ENCODE results near the gene MTCH1. TPM values are rescaled to one million over a fixed set of nuclear protein-coding genes. Genes with fewer than 3 reads are reported as not detected.

Gene MTCH1
- polyA plus RNA-seq, 2 of the 4 experiments (the other 2 are of a cell fraction) = 65.4 to 112 TPM

DNA sequence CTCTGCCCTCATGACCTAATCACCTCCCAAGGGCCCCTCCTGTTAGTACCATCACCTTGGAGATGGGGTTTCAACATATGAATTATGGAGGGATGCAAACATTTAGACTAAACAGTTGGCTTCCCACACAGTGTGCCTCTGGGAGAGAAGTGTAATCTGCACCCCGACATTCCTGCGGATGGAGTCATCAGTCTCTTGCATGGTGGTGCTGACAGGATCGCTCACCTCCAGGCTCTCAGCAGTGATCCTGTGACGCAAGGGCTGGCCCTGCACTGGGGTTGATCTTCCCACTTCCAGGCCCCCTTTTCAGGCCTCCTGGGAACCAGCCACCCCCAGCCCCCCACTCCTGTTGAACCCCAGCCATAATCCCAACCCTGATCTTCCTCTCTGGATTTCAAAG, 47.5 kb downstream of the MTCH1 start:
- Histone ChIP-seq H3K4me3 (no peak overlapping the region), H3K4me2 (no peak overlapping the region), H3K4me1 (no peaks in the 10 kb centered on the region), H3K27ac (no peak overlapping the region), H3K9me3 (no peaks in the 10 kb centered on the region)
- POLR2A ChIA-PET = no interaction called here
- FAIRE-seq (no peak), ATAC-seq (no peak), DNase-seq (ENCODE audit: low read depth in 1 of 2, low spot score in 1 of 2) (no peak)
- no peak for TF ChIP-seq TP53 (CRISPR knock-in tag; IDR thresholded peaks at IDR 0.05)
- TF ChIP-seq KDM1A (IDR thresholded peaks at IDR 0.05; ENCODE audit: low read depth) = no peak
- no peak for TF ChIP-seq HOXB5 (CRISPR knock-in tag; IDR thresholded peaks at IDR 0.05)
- TF ChIP-seq NPAS2 (CRISPR knock-in tag; IDR thresholded peaks at IDR 0.05; ENCODE audit: borderline replicate concordance) = no peak
- TF ChIP-seq SMC3 (IDR thresholded peaks at IDR 0.05) = no peak
- no peak for TF ChIP-seq FOSB (CRISPR knock-in tag; IDR thresholded peaks at IDR 0.05)
- TF ChIP-seq FOXS1 (CRISPR knock-in tag; IDR thresholded peaks at IDR 0.05) = no peak
- no peak for TF ChIP-seq MAFK (IDR thresholded peaks at IDR 0.05; ENCODE audit: partially characterized antibody)
- CTCF ChIA-PET = no interaction called here
- WGBS (ENCODE audit: missing lambda C conversion rate) = 83% methylated on average over 4 of the region's 4 CpGs

GRCh38 chr6:36937896-36938295, 48.1 kb downstream of the MTCH1 start:
- no peak overlapping the region for H3K4me2 ChIP-seq
- H3K27ac ChIP-seq = no peak overlapping the region
- DNase-seq (ENCODE audit: low read depth in 1 of 2, low spot score in 1 of 2) (no peak), ATAC-seq (no peak), FAIRE-seq (no peak)
- no peak overlapping the region for H3K4me3 ChIP-seq
- TF ChIP-seq ESRRA (IDR thresholded peaks at IDR 0.05; ENCODE audit: borderline replicate concordance, low read length) (no peak), MAFK (IDR thresholded peaks at IDR 0.05; ENCODE audit: partially characterized antibody) (no peak), ZNF302 (CRISPR knock-in tag; IDR thresholded peaks at IDR 0.05) (no peak), TFCP2L1 (CRISPR knock-in tag; IDR thresholded peaks at IDR 0.05) (no peak), HDAC2 (IDR thresholded peaks at IDR 0.05) (no peak)
- TF ChIP-seq, protein P1, sequence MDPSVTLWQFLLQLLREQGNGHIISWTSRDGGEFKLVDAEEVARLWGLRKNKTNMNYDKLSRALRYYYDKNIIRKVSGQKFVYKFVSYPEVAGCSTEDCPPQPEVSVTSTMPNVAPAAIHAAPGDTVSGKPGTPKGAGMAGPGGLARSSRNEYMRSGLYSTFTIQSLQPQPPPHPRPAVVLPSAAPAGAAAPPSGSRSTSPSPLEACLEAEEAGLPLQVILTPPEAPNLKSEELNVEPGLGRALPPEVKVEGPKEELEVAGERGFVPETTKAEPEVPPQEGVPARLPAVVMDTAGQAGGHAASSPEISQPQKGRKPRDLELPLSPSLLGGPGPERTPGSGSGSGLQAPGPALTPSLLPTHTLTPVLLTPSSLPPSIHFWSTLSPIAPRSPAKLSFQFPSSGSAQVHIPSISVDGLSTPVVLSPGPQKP (IDR thresholded peaks at IDR 0.05; ENCODE audit: low read depth, low read length) = no peak
- TF ChIP-seq, protein P2, sequence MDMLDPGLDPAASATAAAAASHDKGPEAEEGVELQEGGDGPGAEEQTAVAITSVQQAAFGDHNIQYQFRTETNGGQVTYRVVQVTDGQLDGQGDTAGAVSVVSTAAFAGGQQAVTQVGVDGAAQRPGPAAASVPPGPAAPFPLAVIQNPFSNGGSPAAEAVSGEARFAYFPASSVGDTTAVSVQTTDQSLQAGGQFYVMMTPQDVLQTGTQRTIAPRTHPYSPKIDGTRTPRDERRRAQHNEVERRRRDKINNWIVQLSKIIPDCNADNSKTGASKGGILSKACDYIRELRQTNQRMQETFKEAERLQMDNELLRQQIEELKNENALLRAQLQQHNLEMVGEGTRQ (IDR thresholded peaks at IDR 0.05) = no peak
- TF ChIP-seq, protein P3, sequence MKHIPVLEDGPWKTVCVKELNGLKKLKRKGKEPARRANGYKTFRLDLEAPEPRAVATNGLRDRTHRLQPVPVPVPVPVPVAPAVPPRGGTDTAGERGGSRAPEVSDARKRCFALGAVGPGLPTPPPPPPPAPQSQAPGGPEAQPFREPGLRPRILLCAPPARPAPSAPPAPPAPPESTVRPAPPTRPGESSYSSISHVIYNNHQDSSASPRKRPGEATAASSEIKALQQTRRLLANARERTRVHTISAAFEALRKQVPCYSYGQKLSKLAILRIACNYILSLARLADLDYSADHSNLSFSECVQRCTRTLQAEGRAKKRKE (CRISPR knock-in tag; IDR thresholded peaks at IDR 0.05; ENCODE audit: low read depth) = no peak
- 79% methylated on average over 6 of the region's 6 CpGs for WGBS (ENCODE audit: missing lambda C conversion rate)
- ChIA-PET CTCF (interaction anchor here (1.3 to 1.4 kb wide), 3 partner anchors 17 to 80 kb away, joined by 3 to 6 read pairs (median 5); partner anchors contain the start of gene PI16), POLR2A (no interaction called here)
- H3K4me1 ChIP-seq = no peaks in the 10 kb centered on the region
- no peaks in the 10 kb centered on the region for H3K9me3 ChIP-seq

GRCh38 chr6:36936824-36937223, 49.2 kb downstream of the MTCH1 start:
- Histone ChIP-seq H3K27ac (no peak overlapping the region), H3K4me1 (no peaks in the 10 kb centered on the region), H3K9me3 (no peaks in the 10 kb centered on the region), H3K4me2 (no peak overlapping the region), H3K4me3 (no peak overlapping the region)
- WGBS (ENCODE audit: missing lambda C conversion rate) = 91% methylated on average over 5 of the region's 5 CpGs
- ChIA-PET CTCF (interaction anchor here (0.7 to 1.4 kb wide), 4 partner anchors 9 to 81 kb away, joined by 3 to 6 read pairs (median 4); partner anchors contain the start of gene PI16), POLR2A (no interaction called here)
- DNase-seq (ENCODE audit: low read depth in 1 of 2, low spot score in 1 of 2) (no peak), FAIRE-seq (no peak), ATAC-seq (no peak)
- TF ChIP-seq ZNF302 (CRISPR knock-in tag; IDR thresholded peaks at IDR 0.05) (no peak), ZC3H11A (IDR thresholded peaks at IDR 0.05) (no peak), KDM5A (IDR thresholded peaks at IDR 0.05) (no peak), HES2 (IDR thresholded peaks at IDR 0.05) (no peak)

GRCh38 chr6:36934901-36935300, 51.1 kb downstream of the MTCH1 start:
- no peak overlapping the region for H3K27ac ChIP-seq
- WGBS (ENCODE audit: missing lambda C conversion rate) = 74% methylated on average over 7 of the region's 7 CpGs
- FAIRE-seq = no peak
- no peaks in the 10 kb centered on the region for H3K9me3 ChIP-seq
- CTCF ChIA-PET = no interaction called here
- H3K4me2 ChIP-seq = no peak overlapping the region
- H3K4me3 ChIP-seq = no peak overlapping the region
- H3K4me1 ChIP-seq = no peaks in the 10 kb centered on the region
- no peak for ATAC-seq
- POLR2A ChIA-PET = no interaction called here
- DNase-seq (ENCODE audit: low read depth in 1 of 2, low spot score in 1 of 2) = no peak
- no peak for TF ChIP-seq FOSL2 (IDR thresholded peaks at IDR 0.05)
- TF ChIP-seq FOSL2 (CRISPR knock-in tag; IDR thresholded peaks at IDR 0.05) = no peak
- TF ChIP-seq ZFP36 (IDR thresholded peaks at IDR 0.05; ENCODE audit: borderline replicate concordance, partially characterized antibody) = no peak
- TF ChIP-seq ZNF302 (CRISPR knock-in tag; IDR thresholded peaks at IDR 0.05) = no peak
- TF ChIP-seq SMC3 (IDR thresholded peaks at IDR 0.05) = no peak
- TF ChIP-seq CHD4 (IDR thresholded peaks at IDR 0.05; ENCODE audit: borderline replicate concordance) = no peak
- TF ChIP-seq, protein P3 (CRISPR knock-in tag; IDR thresholded peaks at IDR 0.05; ENCODE audit: low read depth) = no peak
- no peak for TF ChIP-seq E2F6 (IDR thresholded peaks at IDR 0.05; ENCODE audit: borderline replicate concordance, low read depth)
- TF ChIP-seq TP53 (CRISPR knock-in tag; IDR thresholded peaks at IDR 0.05) = no peak

Data from A549 (cell line).